GM19023 (cell line): ENCODE data around the gene PCDHGA11.
"Not testable (repeated sequence)": the region's sequence is repeated elsewhere in the genome, so short reads cannot be mapped to it uniquely, and the experiment has no call there.

Experiments used
- ATAC-seq: cut with Tn5 transposase; IDR thresholded peaks from one replicate; pipeline ENCODE4 v1.9.1; 2021; ENCODE audit warnings: mild to moderate bottlenecking, moderate library complexity; ENCODE audit not compliant: unreplicated experiment

PCDHGA11 gene

GRCh38 chr5:141398608-141399007, 22.2 kb upstream of the PCDHGA11 start:
- ATAC-seq: no peak

GRCh38 chr5:141399555-141400258, 21.1 kb upstream of the PCDHGA11 start:
- no peak for ATAC-seq

- ATAC-seq: no peak
Measured at GRCh38 chr5:141402553-141403243, 18.2 kb upstream of the PCDHGA11 start, which contains the start of gene PCDHGA9. PCDHGA9 (plus strand) TSS chr5:141402778; CDS start chr5:141402953, 175 bp downstream.

DNA sequence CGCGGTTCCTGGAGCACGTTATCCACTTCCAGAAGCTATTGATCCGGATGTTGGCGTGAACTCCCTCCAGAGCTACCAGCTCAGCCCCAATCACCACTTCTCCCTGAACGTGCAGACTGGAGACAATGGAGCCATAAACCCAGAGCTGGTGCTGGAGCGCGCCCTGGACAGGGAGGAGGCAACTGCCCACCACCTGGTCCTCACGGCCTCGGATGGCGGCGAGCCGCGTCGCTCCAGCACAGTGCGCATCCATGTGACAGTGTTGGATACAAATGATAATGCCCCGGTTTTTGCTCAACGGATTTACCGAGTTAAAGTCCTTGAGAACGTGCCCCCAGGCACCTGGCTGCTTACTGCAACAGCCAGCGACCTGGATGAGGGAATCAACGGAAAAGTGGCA, 17.5 kb upstream of the PCDHGA11 start:
- ATAC-seq: no peak

- not testable (repeated sequence) for ATAC-seq
Measured at GRCh38 chr5:141407790-141408505, 12.9 kb upstream of the PCDHGA11 start, which contains the start of gene PCDHGB6. PCDHGB6 (plus strand) TSS chr5:141408021; CDS start chr5:141408203, 182 bp downstream.

DNA sequence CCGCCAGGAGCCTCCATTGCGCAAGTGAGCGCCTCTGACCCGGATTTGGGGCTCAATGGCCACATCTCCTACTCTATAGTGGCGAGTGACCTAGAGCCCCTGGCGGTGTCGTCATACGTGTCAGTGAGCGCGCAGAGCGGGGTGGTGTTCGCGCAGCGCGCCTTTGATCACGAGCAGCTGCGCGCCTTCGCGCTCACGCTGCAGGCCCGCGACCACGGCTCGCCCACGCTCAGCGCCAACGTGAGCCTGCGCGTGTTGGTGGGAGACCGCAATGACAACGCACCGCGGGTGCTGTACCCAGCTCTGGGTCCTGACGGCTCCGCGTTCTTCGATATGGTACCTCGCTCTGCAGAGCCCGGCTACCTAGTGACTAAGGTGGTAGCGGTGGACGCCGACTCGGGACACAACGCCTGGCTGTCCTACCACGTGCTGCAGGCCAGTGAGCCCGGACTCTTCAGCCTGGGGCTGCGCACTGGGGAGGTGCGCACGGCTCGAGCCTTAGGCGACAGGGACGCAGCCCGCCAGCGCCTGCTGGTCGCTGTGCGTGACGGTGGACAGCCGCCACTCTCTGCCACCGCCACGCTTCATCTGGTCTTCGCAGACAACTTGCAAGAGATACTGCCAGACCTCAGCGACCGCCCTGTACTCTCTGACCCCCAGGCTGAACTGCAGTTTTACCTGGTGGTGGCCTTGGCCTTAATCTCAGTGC, 11.1 kb upstream of the PCDHGA11 start:
- ATAC-seq: no peak

GRCh38 chr5:141411575-141411974, 9.3 kb upstream of the PCDHGA11 start:
- no peak for ATAC-seq

- ATAC-seq: peak; percentile 62
Measured at GRCh38 chr5:141412854-141413539, 7.9 kb upstream of the PCDHGA11 start, which contains the start of gene PCDHGA10. PCDHGA10 (plus strand) TSS chr5:141412987; CDS start chr5:141413176, 189 bp downstream.

- no peak for ATAC-seq
Measured at GRCh38 chr5:141413540-141414069, 7.2 kb upstream of the PCDHGA11 start.

DNA sequence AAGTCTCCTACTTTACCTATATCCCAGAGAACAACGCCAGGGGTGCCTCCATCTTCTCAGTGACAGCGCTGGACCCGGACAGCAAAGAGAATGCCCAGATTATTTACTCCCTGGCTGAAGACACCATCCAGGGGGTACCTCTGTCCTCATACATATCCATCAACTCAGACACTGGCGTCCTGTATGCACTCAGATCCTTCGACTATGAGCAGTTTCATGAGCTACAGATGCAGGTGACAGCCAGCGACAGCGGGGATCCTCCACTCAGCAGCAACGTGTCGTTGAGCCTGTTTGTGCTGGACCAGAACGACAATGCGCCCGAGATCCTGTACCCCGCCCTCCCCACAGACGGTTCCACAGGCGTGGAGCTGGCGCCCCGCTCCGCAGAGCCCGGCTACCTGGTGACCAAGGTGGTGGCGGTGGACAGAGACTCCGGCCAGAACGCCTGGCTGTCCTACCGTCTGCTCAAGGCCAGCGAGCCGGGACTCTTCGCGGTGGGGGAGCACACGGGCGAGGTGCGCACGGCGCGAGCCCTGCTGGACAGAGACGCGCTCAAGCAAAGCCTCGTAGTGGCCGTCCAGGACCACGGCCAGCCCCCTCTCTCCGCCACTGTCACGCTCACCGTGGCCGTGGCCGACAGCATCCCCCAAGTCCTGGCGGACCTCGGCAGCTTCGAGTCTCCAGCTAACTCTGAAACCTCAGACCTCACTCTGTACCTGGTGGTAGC, 6.1 kb upstream of the PCDHGA11 start:
- not testable (repeated sequence) for ATAC-seq

- not testable (repeated sequence) for ATAC-seq
Measured at GRCh38 chr5:141415275-141415618, 5.6 kb upstream of the PCDHGA11 start.

DNA sequence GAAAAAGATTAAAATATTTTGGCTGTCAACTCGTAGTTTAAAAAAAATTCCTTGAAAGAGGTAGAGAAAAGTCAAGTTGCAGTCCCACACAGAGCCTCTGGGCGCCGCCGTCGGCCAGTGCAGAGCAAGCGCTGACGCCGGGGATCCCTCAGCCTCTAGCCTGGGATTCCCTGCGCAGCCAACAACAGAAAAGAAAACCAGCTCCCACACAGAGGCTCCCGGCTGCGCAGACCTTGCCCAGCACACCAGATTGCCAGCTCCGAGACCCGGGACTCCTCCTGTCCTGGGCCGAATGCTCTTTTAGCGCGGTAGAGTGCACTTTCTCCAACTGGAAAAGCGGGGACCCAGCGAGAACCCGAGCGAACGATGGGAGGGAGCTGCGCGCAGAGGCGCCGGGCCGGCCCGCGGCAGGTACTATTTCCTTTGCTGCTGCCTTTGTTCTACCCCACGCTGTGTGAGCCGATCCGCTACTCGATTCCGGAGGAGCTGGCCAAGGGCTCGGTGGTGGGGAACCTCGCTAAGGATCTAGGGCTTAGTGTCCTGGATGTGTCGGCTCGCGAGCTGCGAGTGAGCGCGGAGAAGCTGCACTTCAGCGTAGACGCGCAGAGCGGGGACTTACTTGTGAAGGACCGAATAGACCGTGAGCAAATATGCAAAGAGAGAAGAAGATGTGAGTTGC, 3.2 kb upstream of the PCDHGA11 start, which contains the start of gene PCDHGB7:
Gene PCDHGB7 (plus strand): TSS at position 184 of the 679 bp plus-strand sequence. CDS start 183 bp downstream, at position 367.
- peak; percentile 73 for ATAC-seq

DNA sequence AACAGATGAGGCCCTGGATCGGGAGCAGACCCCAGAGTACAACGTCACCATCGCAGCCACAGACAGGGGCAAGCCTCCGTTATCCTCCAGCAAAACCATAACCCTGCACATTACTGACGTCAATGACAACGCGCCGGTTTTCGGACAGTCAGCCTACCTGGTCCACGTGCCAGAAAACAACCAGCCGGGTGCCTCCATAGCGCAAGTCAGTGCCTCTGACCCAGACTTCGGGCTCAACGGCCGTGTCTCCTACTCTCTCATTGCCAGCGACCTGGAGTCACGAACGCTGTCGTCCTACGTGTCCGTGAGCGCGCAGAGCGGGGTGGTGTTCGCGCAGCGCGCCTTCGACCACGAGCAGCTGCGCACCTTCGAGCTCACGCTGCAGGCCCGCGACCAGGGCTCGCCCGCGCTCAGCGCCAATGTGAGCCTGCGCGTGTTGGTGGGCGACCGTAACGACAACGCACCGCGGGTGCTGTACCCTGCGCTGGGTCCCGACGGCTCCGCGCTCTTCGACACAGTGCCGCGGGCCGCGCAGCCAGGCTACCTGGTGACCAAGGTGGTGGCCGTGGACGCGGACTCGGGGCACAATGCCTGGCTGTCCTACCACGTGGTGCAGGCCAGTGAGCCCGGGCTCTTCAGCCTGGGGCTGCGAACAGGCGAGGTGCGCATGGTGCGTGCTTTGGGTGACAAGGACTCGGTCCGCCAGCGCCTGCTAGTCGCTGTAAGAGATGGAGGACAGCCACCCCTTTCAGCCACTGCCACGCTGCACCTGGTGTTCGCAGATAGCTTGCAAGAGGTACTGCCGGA, 1.6 kb upstream of the PCDHGA11 start:
- ATAC-seq: no peak

GRCh38 chr5:141421489-141421855, 621 bp downstream of the PCDHGA11 start:
- no peak for ATAC-seq

- no peak for ATAC-seq
Measured at GRCh38 chr5:141422742-141423291, 2.0 kb downstream of the PCDHGA11 start.

GRCh38 chr5:141427783-141428426, 7.1 kb downstream of the PCDHGA11 start:
- ATAC-seq: no peak
